A549 (cell line): Measurements from ENCODE around the gene WDR77. TPM values are rescaled to one million over a fixed set of nuclear protein-coding genes. Genes with fewer than 3 reads are reported as not detected.

Source experiments
- ATAC-seq, 2 experiments: fragments of 200-7000 bp in 1 of 2; fragments of >200 bp in 1 of 2; cut with Nextera tagmentation in 1 of 2; cut with Tn5 transposase in 1 of 2; 3 replicates each; pipeline versions ENCODE4 v1.8.0 to v1.9.1; 2018 to 2020; ENCODE audit warnings: mild to moderate bottlenecking in 1 of 2, moderate library complexity in 1 of 2
- CTCF ChIA-PET: fragments of 300-600 bp; sonication (Branson Sonifier 250); formaldehyde crosslinking; extraction: SDS; loops from one replicate; lab custom pipeline; 2021; ENCODE audit warnings: antibody characterized with exemption, inconsistent platforms; lab: Yijun Ruan, JAX
- POLR2A ChIA-PET: fragments of 350-600 bp; formaldehyde crosslinking; extraction: SDS; loops from one replicate; lab custom pipeline; 2021; ENCODE audit warnings: antibody characterized with exemption, inconsistent platforms; lab: Yijun Ruan, JAX
- DNase-seq, 2 experiments: peaks; one replicate each; pipeline versions ENCODE4 v3.0.0 to v3.0.0-alpha.2; 2011 to 2016; ENCODE audit warnings: low read depth in 1 of 2, low spot score in 1 of 2
- FAIRE-seq: peaks from 2 replicates; lab custom pipeline; 2011; peaks lifted over from hg19 to GRCh38; lab: Jason Lieb, UNC
- H3K27ac ChIP-seq, 2 experiments: fragments of >200 bp; sonication (Bioruptor Twin); formaldehyde crosslinking; 3 replicates each; pipeline ENCODE4 v1.5.1; 2016 to 2017
- H3K4me1 ChIP-seq: fragments of >200 bp; sonication (Bioruptor Twin); formaldehyde crosslinking; 3 replicates; pipeline ENCODE4 v1.6.1; 2016
- H3K4me2 ChIP-seq: fragments of >200 bp; sonication (Bioruptor Twin); formaldehyde crosslinking; 3 replicates; pipeline ENCODE4 v1.6.1; 2016
- H3K4me3 ChIP-seq: fragments of >200 bp; sonication (Bioruptor Twin); formaldehyde crosslinking; 3 replicates; pipeline ENCODE4 v1.5.1; 2016
- H3K9me3 ChIP-seq: fragments of >200 bp; sonication (Bioruptor Twin); formaldehyde crosslinking; 3 replicates; pipeline ENCODE4 v1.6.1; 2016
- ATOH8 ChIP-seq: fragments of 250-450 bp; sonication (Bioruptor Pico); IDR thresholded peaks from 2 replicates; pipeline ENCODE4 v1.5.0; 2020; ENCODE audit warnings: low read depth, mild to moderate bottlenecking, moderate library complexity
- BCL3 ChIP-seq: fragments of >200 bp; sonication (Bioruptor Twin); formaldehyde crosslinking; IDR thresholded peaks from 3 replicates; pipeline ENCODE4 v1.6.1; 2016
- CBX8 ChIP-seq: fragments of 200-600 bp; sonication (generic); IDR thresholded peaks from 2 replicates; pipeline ENCODE4 v1.6.1; 2016
- CHD2 ChIP-seq: fragments of 150-350 bp; IDR thresholded peaks from 2 replicates; pipeline ENCODE4 v1.6.1; 2014; ENCODE audit warnings: low read length; ENCODE audit not compliant: partially characterized antibody
- CHD4 ChIP-seq: fragments of 200-600 bp; sonication (generic); IDR thresholded peaks from 2 replicates; pipeline ENCODE4 v1.6.1; 2016; ENCODE audit warnings: antibody characterized with exemption, mild to moderate bottlenecking, borderline replicate concordance
- E2F6 ChIP-seq: IDR thresholded peaks from 2 replicates; pipeline ENCODE4 v1.6.1; 2012; ENCODE audit warnings: low read depth, borderline replicate concordance
- EHF ChIP-seq: fragments of 250-450 bp; sonication (Bioruptor Pico); IDR thresholded peaks from 2 replicates; pipeline ENCODE4 v1.5.0; 2020; ENCODE audit warnings: mild to moderate bottlenecking
- EHMT2 ChIP-seq: fragments of 200-600 bp; sonication (generic); IDR thresholded peaks from 2 replicates; pipeline ENCODE4 v1.6.1; 2016; ENCODE audit warnings: antibody characterized with exemption, low read depth, mild to moderate bottlenecking, moderate library complexity
- ESRRA ChIP-seq: fragments of 150-350 bp; IDR thresholded peaks from 2 replicates; pipeline ENCODE4 v1.6.1; 2014; ENCODE audit warnings: mild to moderate bottlenecking, low read length, borderline replicate concordance
- FOSB ChIP-seq: fragments of 250-450 bp; sonication (Bioruptor Pico); IDR thresholded peaks from 2 replicates; pipeline ENCODE4 v1.5.0; 2020; ENCODE audit warnings: mild to moderate bottlenecking, moderate library complexity
- GATA3 ChIP-seq: IDR thresholded peaks from 2 replicates; pipeline ENCODE4 v1.6.1; 2012; ENCODE audit warnings: borderline replicate concordance
- HDAC2 ChIP-seq: fragments of 200-600 bp; sonication (generic); IDR thresholded peaks from 2 replicates; pipeline ENCODE4 v1.6.1; 2016
- HES2 ChIP-seq: fragments of >200 bp; sonication (Bioruptor Twin); formaldehyde crosslinking; IDR thresholded peaks from 2 replicates; pipeline ENCODE4 v1.6.1; 2016
- HEYL ChIP-seq: fragments of 250-450 bp; sonication (Bioruptor Pico); IDR thresholded peaks from 2 replicates; pipeline ENCODE4 v1.8.0; 2021; ENCODE audit warnings: mild to moderate bottlenecking, moderate library complexity
- HOXB5 ChIP-seq: fragments of 250-450 bp; sonication (Bioruptor Pico); IDR thresholded peaks from 2 replicates; pipeline ENCODE4 v1.5.0; 2020; ENCODE audit warnings: mild to moderate bottlenecking, moderate library complexity
- JUN ChIP-seq, 2 experiments: fragments of >200 bp; sonication (Bioruptor Twin); formaldehyde crosslinking; IDR thresholded peaks; 2 replicates in 1 of 2; 3 replicates in 1 of 2; pipeline ENCODE4 v1.6.1; 2016 to 2017
- NPAS2 ChIP-seq: fragments of 250-450 bp; sonication (Bioruptor Pico); IDR thresholded peaks from 2 replicates; pipeline ENCODE4 v1.8.0; 2022; ENCODE audit warnings: mild to moderate bottlenecking, moderate library complexity, borderline replicate concordance
- RNF2 ChIP-seq: fragments of 200-600 bp; sonication (generic); IDR thresholded peaks from 2 replicates; pipeline ENCODE4 v1.6.1; 2016; ENCODE audit warnings: low read depth, mild to moderate bottlenecking, antibody characterized with exemption, moderate library complexity, borderline replicate concordance
- SREBF2 ChIP-seq: fragments of 450-650 bp; IDR thresholded peaks from 2 replicates; pipeline ENCODE4 v1.6.1; 2014; ENCODE audit warnings: mild to moderate bottlenecking, moderate library complexity
- TP53 ChIP-seq: fragments of 250-450 bp; sonication (Bioruptor Pico); IDR thresholded peaks from 2 replicates; pipeline ENCODE4 v1.5.0; 2021; ENCODE audit warnings: mild to moderate bottlenecking, moderate library complexity
- ZFP36 ChIP-seq: fragments of 450-650 bp; IDR thresholded peaks from 2 replicates; pipeline ENCODE4 v1.6.1; 2014; ENCODE audit warnings: borderline replicate concordance; ENCODE audit not compliant: partially characterized antibody
- whole genome bisulfite sequencing: methylation state at CpG from one replicate; pipeline ENCODE4 v1.1.6; 2017; ENCODE audit errors: missing lambda C conversion rate; 5-methylcytosine and 5-hydroxymethylcytosine counted together
- polyA plus RNA-seq, 4 experiments: library from polyadenylated mRNA; depleted of rRNA in 3 of 4; stranded (reverse); fragments of >200 nt; fragmentation: RNase III in 1 of 4; extraction: RNeasy Plus Mini Kit Qiagen cat#74134 plus additional on column Dnase treatment in 1 of 4; gene quantifications; 2 replicates in 3 of 4; 3 replicates in 1 of 4; pipeline ENCODE4 v1.2.3, GENCODE V29; 2011 to 2017
- TF ChIP-seq, protein P1 (sequence below): fragments of 150-350 bp; IDR thresholded peaks from 2 replicates; pipeline ENCODE4 v1.6.1; 2014; ENCODE audit warnings: low read depth, mild to moderate bottlenecking, low read length

The WDR77 gene
- polyA plus RNA-seq, 2 of the 4 experiments (the other 2 are of a cell fraction) = 53.0 to 122 TPM

DNA sequence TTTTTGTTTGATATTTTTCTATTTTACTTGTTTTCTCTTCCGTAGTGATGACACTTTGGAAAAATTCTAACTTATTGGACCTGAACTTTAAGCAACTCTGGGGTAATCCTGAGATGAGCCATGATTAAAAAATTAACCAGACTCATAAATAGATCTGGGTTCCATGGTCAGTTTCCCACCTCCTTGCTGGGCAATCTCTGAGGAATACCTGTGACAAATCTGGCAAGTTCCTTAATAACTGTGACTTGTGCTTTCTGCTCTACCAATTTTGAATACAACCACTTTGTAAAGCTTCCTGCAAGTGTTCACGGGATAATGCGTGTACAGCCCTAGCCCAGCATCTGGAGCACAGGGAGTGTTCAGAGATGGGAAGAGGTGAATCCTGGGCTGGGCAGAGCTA is 24.8 kb downstream of the WDR77 start:
- H3K4me2 ChIP-seq = no peak overlapping the region
- peaks cover 11% of the 10 kb centered on the region; the same call in 2 of the 3 replicates for H3K4me1 ChIP-seq

GRCh38 chr1:111422546-111423391 is 26.3 kb downstream of the WDR77 start:
- no peak for TF ChIP-seq EHMT2
- no peak for TF ChIP-seq BCL3
- TF ChIP-seq RNF2 = no peak
- no peak for TF ChIP-seq NPAS2 (CRISPR knock-in tag)
- TF ChIP-seq E2F6 = no peak
- TF ChIP-seq CHD4 = no peak
- no peak for TF ChIP-seq HES2
- no peak for TF ChIP-seq EHF (CRISPR knock-in tag)
- no peak for TF ChIP-seq CBX8
- TF ChIP-seq JUN (IDR thresholded peaks at IDR 0.05) = no peak
- TF ChIP-seq HOXB5 (CRISPR knock-in tag) = no peak
- TF ChIP-seq ESRRA = no peak
- TF ChIP-seq ATOH8 (CRISPR knock-in tag) = no peak
- no peak for TF ChIP-seq TP53 (CRISPR knock-in tag)
- no peak for TF ChIP-seq FOSB
- no peak for TF ChIP-seq HDAC2
- TF ChIP-seq GATA3 = no peak
- TF ChIP-seq HEYL (CRISPR knock-in tag) = no peak
- no peak for TF ChIP-seq SREBF2
- TF ChIP-seq ZFP36 = no peak
- POLR2A ChIA-PET = no interaction called here
- H3K4me2 ChIP-seq = peak overlapping the region; percentile 45; the same call in 2 of the 3 replicates
- H3K4me1 ChIP-seq = peaks cover 15% of the 10 kb centered on the region; the same call in 2 of the 3 replicates
- WGBS = 40% methylated on average over 12 of the region's 13 CpGs
- no peak overlapping the region for H3K4me3 ChIP-seq
- FAIRE-seq = no peak
- peak in 1 of 2 experiments; percentile 24 for DNase-seq
- no peak overlapping the region for H3K27ac ChIP-seq
- CTCF ChIA-PET = interaction anchor here (1.3 kb wide), 1 partner anchor 200 kb away, joined by 7 read pairs; no protein-coding TSS in a partner anchor
- peak; percentile 56 to 73; a peak in 4 of 6 replicates for ATAC-seq
- no peaks in the 10 kb centered on the region for H3K9me3 ChIP-seq

More for the DNA sequence above, 24.8 kb downstream of the WDR77 start:
- Histone ChIP-seq H3K9me3 (no peaks in the 10 kb centered on the region), H3K27ac (no peak overlapping the region), H3K4me3 (no peak overlapping the region)
- ChIA-PET CTCF (interaction anchor here (1.3 kb wide), 1 partner anchor 201 kb away, joined by 7 read pairs; no protein-coding TSS in a partner anchor), POLR2A (no interaction called here)
- WGBS = 97% methylated on average over 1 of the region's 3 CpGs
- TF ChIP-seq BCL3 (no peak), CHD2 (no peak)
- TF ChIP-seq, protein P1, sequence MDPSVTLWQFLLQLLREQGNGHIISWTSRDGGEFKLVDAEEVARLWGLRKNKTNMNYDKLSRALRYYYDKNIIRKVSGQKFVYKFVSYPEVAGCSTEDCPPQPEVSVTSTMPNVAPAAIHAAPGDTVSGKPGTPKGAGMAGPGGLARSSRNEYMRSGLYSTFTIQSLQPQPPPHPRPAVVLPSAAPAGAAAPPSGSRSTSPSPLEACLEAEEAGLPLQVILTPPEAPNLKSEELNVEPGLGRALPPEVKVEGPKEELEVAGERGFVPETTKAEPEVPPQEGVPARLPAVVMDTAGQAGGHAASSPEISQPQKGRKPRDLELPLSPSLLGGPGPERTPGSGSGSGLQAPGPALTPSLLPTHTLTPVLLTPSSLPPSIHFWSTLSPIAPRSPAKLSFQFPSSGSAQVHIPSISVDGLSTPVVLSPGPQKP = no peak
- no peak for FAIRE-seq
- no peak for ATAC-seq
- DNase-seq = no peak
